Calu3 (cell line): Measurements from ENCODE around the gene ADGRV1. TPM values are rescaled to one million over a fixed set of nuclear protein-coding genes. Genes with fewer than 3 reads are reported as not detected.

Experiments used
- BruUV-seq: library from RNA; stranded (reverse); fragments of 400-500 nt; replicated peaks from 2 replicates; lab custom pipeline; 2021; lab: Mats Ljungman, UMichigan
- CTCF ChIA-PET: fragments of 300-600 bp; sonication (Branson Sonifier 250); formaldehyde crosslinking; loops from one replicate; lab custom pipeline; 2022; ENCODE audit warnings: antibody characterized with exemption; lab: Charles Lee
- DNase-seq: peaks from one replicate; pipeline ENCODE4 v3.0.0; 2022
- H3K27ac Mint-ChIP-seq: one replicate; pipeline ENCODE4 v1.8.0; 2022; ENCODE audit warnings: mixed read lengths; ENCODE audit not compliant: unreplicated experiment
- H3K27me3 Mint-ChIP-seq: one replicate; pipeline ENCODE4 v1.8.0; 2022; ENCODE audit warnings: mixed read lengths; ENCODE audit not compliant: unreplicated experiment
- H3K36me3 Mint-ChIP-seq: one replicate; pipeline ENCODE4 v1.8.0; 2022; ENCODE audit warnings: mild to moderate bottlenecking, moderate library complexity, mixed read lengths; ENCODE audit not compliant: insufficient read depth, unreplicated experiment
- H3K4me1 Mint-ChIP-seq: one replicate; pipeline ENCODE4 v1.8.0; 2022; ENCODE audit warnings: mild to moderate bottlenecking, low read depth, mixed read lengths; ENCODE audit not compliant: unreplicated experiment
- H3K4me3 Mint-ChIP-seq: one replicate; pipeline ENCODE4 v1.8.0; 2022; ENCODE audit warnings: mild to moderate bottlenecking, low read depth, moderate library complexity, mixed read lengths; ENCODE audit not compliant: unreplicated experiment
- H3K9me3 Mint-ChIP-seq: one replicate; pipeline ENCODE4 v1.8.0; 2022; ENCODE audit warnings: low read depth, mixed read lengths; ENCODE audit not compliant: unreplicated experiment
- intact Hi-C: fragments of 100-400 bp; cut with micrococcal nuclease; formaldehyde crosslinking; loops from one replicate; pipeline ENCODE4 v1.10.0; 2022; ENCODE audit not compliant: unreplicated experiment
- total RNA-seq: library from RNA; stranded (reverse); gene quantifications from 2 replicates; pipeline ENCODE4 v1.2.3, GENCODE V29; 2022
- TF ChIP-seq, protein P1 (sequence below): fragments of 200-600 bp; IDR thresholded peaks from one replicate; pipeline ENCODE4 v1.8.0; 2022; ENCODE audit warnings: antibody characterized with exemption; ENCODE audit not compliant: unreplicated experiment

Gene ADGRV1
- total RNA-seq, 1 experiment from 2014 or later: 1.8 TPM

DNA sequence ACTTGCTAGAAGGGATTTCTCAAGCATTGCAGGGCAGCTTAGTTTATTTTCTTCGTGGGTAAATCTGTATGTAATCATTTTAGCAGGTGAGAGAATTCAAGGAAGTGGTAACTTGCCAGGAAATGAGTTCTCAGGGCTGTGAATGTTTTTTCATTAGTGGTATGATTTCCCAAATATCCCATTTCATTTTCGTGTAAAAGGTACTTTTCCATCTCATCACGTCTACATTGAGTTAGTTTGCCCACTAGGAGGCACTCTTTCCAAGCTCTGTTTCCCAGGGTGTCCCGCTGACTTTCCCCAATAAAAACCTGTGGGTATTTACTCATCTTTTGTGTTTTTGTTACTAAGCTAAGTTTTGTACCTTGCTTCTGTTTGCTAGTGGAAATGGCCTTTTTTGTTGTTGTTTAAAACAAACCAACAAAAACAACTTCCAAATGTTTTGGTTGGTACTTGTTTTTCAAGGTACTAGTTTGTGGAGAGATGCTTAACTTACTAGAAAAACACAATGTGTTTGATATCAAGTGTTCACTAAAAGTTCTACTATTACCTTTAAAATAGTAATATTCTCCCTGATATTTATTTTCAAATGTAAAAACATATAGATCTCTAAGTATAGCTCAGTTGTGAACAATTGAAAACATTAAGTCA, 373.6 kb downstream of the ADGRV1 start:
- H3K27ac Mint-ChIP-seq: no peak overlapping the region
- TF ChIP-seq, protein P1, sequence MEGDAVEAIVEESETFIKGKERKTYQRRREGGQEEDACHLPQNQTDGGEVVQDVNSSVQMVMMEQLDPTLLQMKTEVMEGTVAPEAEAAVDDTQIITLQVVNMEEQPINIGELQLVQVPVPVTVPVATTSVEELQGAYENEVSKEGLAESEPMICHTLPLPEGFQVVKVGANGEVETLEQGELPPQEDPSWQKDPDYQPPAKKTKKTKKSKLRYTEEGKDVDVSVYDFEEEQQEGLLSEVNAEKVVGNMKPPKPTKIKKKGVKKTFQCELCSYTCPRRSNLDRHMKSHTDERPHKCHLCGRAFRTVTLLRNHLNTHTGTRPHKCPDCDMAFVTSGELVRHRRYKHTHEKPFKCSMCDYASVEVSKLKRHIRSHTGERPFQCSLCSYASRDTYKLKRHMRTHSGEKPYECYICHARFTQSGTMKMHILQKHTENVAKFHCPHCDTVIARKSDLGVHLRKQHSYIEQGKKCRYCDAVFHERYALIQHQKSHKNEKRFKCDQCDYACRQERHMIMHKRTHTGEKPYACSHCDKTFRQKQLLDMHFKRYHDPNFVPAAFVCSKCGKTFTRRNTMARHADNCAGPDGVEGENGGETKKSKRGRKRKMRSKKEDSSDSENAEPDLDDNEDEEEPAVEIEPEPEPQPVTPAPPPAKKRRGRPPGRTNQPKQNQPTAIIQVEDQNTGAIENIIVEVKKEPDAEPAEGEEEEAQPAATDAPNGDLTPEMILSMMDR: peak; percentile 76
- H3K4me3 Mint-ChIP-seq: no peak overlapping the region
- peaks cover 22% of the 10 kb centered on the region for H3K4me1 Mint-ChIP-seq
- peak; percentile 72 for DNase-seq
- intact Hi-C loops: loop anchor here (1.0 to 10.0 kb wide), 6 partner anchors 66 to 483 kb away; partner anchors contain the start of gene ARRDC3
- CTCF ChIA-PET: interaction anchor here (0.6 to 1.5 kb wide), 11 partner anchors 10 to 487 kb away, joined by 3 to 17 read pairs (median 4); partner anchors contain the start of gene ARRDC3
- no peaks in the 10 kb centered on the region for H3K36me3 Mint-ChIP-seq
- no peaks in the 10 kb centered on the region for H3K27me3 Mint-ChIP-seq
- H3K9me3 Mint-ChIP-seq: no peaks in the 10 kb centered on the region
- no TSS peak for BruUV-seq

DNA sequence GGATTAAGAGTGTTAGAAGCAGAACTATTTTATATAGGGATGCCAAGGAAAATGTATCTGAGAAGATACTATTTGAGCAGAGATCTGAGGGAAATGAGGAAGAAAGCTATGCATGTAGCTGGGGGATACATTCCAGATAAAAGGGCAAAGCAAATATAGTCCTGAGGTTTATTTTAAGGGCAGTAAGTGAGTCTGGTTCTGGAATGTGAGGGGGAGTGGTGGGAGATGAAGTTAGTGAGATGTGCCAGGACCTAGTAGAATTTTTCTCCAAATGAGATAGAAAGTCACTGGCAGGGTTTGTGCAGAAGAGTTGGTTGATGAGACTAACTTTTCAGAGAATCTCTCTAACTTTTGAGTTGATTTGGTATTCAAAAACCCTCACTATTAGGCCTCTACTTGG, 374.7 kb downstream of the ADGRV1 start:
- no peaks in the 10 kb centered on the region for H3K36me3 Mint-ChIP-seq
- no peak for DNase-seq
- no TSS peak for BruUV-seq
- CTCF ChIA-PET: interaction anchor here (0.9 kb wide), 1 partner anchor 49 kb away, joined by 3 read pairs; no protein-coding TSS in a partner anchor
- no peak overlapping the region for H3K27ac Mint-ChIP-seq
- intact Hi-C loops: loop anchor here (2.0 to 10.0 kb wide), 3 partner anchors 124 to 482 kb away; no protein-coding TSS in a partner anchor
- H3K9me3 Mint-ChIP-seq: no peaks in the 10 kb centered on the region
- H3K4me1 Mint-ChIP-seq: peaks cover 22% of the 10 kb centered on the region
- H3K27me3 Mint-ChIP-seq: no peaks in the 10 kb centered on the region
- TF ChIP-seq, protein P1: no peak
- H3K4me3 Mint-ChIP-seq: no peak overlapping the region

DNA sequence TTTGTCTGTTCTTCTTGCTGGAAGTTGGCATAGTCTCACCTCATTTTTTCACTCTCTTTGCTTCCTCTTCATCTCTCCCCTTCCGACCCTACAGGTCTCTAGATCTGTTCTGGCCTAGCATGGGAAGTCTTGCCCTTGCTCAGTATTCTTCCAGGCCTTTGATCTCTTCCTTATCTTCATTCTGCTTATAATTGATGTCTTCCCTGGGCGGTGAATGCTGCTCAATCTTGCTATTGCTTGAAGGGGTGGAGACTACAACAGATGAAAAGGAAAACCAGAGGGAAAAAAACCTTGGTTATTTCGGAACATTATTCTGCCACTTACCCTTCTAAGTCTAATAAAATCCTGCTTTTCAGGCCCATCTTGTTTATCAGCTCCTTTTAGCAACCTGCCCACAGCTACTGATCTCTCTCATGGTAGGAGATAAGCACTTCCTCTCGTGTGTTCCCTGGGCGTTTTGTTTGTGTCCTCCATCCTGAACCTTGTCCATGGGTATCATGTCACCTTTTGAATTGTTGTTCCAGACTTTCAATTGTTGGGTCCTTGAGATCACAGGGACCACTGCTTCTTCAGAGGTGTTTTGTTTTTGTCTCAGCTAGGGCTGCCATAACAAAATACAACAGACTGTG, 375.6 kb downstream of the ADGRV1 start:
- no peak for DNase-seq
- intact Hi-C loops: loop anchor here (5.0 to 10.0 kb wide), 2 partner anchors 123 to 481 kb away; no protein-coding TSS in a partner anchor
- Mint-ChIP-seq H3K4me1 (peaks cover 22% of the 10 kb centered on the region), H3K4me3 (no peak overlapping the region), H3K9me3 (no peaks in the 10 kb centered on the region), H3K27ac (peak overlapping the region; percentile 2), H3K27me3 (no peaks in the 10 kb centered on the region), H3K36me3 (no peaks in the 10 kb centered on the region)
- TF ChIP-seq, protein P1: no peak
- CTCF ChIA-PET: interaction anchor here (0.6 kb wide), 1 partner anchor 456 kb away, joined by 3 read pairs; no protein-coding TSS in a partner anchor
- no TSS peak for BruUV-seq

DNA sequence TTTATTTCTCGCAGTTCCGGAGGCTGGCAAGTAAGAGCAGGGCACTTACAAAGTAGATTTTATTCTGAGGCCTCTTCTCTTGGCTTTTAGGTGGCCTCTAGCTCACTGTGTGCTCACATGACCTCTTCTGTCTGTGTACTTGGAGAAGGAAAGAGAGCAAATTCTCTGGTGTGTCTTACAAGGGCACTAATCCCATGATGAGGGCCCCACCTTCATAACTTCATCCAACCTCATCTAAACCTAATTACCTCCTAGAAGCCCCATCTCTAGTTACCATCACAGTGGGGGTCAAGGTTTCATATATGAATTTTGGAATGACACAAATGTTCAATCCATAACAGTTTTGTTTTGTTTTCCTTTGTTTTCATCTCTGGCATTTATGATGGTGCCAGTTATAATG, 376.1 kb downstream of the ADGRV1 start:
- no TSS peak for BruUV-seq
- no peak for DNase-seq
- CTCF ChIA-PET: interaction anchor here (0.6 kb wide), 1 partner anchor 455 kb away, joined by 3 read pairs; no protein-coding TSS in a partner anchor
- H3K27me3 Mint-ChIP-seq: no peaks in the 10 kb centered on the region
- H3K36me3 Mint-ChIP-seq: no peaks in the 10 kb centered on the region
- H3K4me1 Mint-ChIP-seq: peaks cover 22% of the 10 kb centered on the region
- intact Hi-C loops: loop anchor here (5.0 to 10.0 kb wide), 2 partner anchors 123 to 480 kb away; no protein-coding TSS in a partner anchor
- H3K4me3 Mint-ChIP-seq: no peak overlapping the region
- no peaks in the 10 kb centered on the region for H3K9me3 Mint-ChIP-seq
- TF ChIP-seq, protein P1: no peak
- peak overlapping the region; percentile 2 for H3K27ac Mint-ChIP-seq
